HEK293 (cell line): ENCODE data around the gene PRDM15.

Experiments
- CTCF ChIA-PET: fragments of 350-600 bp; formaldehyde crosslinking; extraction: SDS; loops from one replicate; lab custom pipeline; 2021; ENCODE audit warnings: antibody characterized with exemption; lab: Yijun Ruan, JAX
- POLR2A ChIA-PET: fragments of 300-600 bp; formaldehyde crosslinking; extraction: SDS; loops from one replicate; lab custom pipeline; 2020; ENCODE audit warnings: antibody characterized with exemption, inconsistent platforms; lab: Yijun Ruan, JAX
- H3K27ac ChIP-seq: fragments of 200-500 bp; sonication (Bioruptor generic); 2 replicates; pipeline ENCODE4 v1.5.1; 2014; ENCODE audit warnings: low read depth, low read length, control low read depth, inconsistent platforms; ENCODE audit errors: extremely low read depth
- H3K36me3 ChIP-seq, 2 experiments: fragments of 200-500 bp in 1 of 2; sonication (Bioruptor generic) in 1 of 2; 1 replicate in 1 of 2; 2 replicates in 1 of 2; pipeline ENCODE4 v1.5.1; 2014 to 2017; ENCODE audit warnings: inconsistent platforms in 2 of 2, low read length in 2 of 2; ENCODE audit not compliant: control insufficient read depth in 2 of 2, insufficient read depth in 1 of 2
- H3K4me1 ChIP-seq: fragments of 200-500 bp; sonication (Bioruptor generic); 2 replicates; pipeline ENCODE4 v1.5.1; 2014; ENCODE audit warnings: mild to moderate bottlenecking, low read length, inconsistent platforms; ENCODE audit not compliant: control insufficient read depth, insufficient read depth
- H3K4me3 ChIP-seq: 2 replicates; pipeline ENCODE4 v1.5.1; 2011; ENCODE audit warnings: low read depth, mild to moderate bottlenecking, control low read depth, low read length, moderate library complexity
- H3K9me3 ChIP-seq: fragments of 200-500 bp; sonication (Bioruptor generic); 2 replicates; pipeline ENCODE4 v1.5.1; 2014; ENCODE audit warnings: low read depth, low read length, inconsistent platforms; ENCODE audit not compliant: control insufficient read depth, insufficient read depth
- EGR2 ChIP-seq: fragments of 450-650 bp; formaldehyde crosslinking; IDR thresholded peaks from 2 replicates; pipeline ENCODE4 v1.5.1; 2016; ENCODE audit warnings: low read depth, missing biosample characterization, missing genetic modification characterization
- GLI2 ChIP-seq: fragments of 450-650 bp; formaldehyde crosslinking; IDR thresholded peaks from 2 replicates; pipeline ENCODE4; 2017; ENCODE audit warnings: missing biosample characterization, missing genetic modification characterization, low read depth, borderline replicate concordance
- HOXC10 ChIP-seq: sonication (generic); formaldehyde crosslinking; IDR thresholded peaks from 2 replicates; pipeline ENCODE4 v1.8.1; 2023; ENCODE audit warnings: mild to moderate bottlenecking, missing genetic modification reagents
- KLF10 ChIP-seq: fragments of 450-650 bp; IDR thresholded peaks from 2 replicates; pipeline ENCODE4 v1.5.1; 2018; ENCODE audit warnings: missing biosample characterization, mild to moderate bottlenecking, missing genetic modification characterization
- KLF8 ChIP-seq: fragments of 450-650 bp; formaldehyde crosslinking; IDR thresholded peaks from 2 replicates; pipeline ENCODE4 v1.5.1; 2016; ENCODE audit warnings: missing biosample characterization, missing genetic modification characterization
- OVOL3 ChIP-seq: fragments of 450-650 bp; formaldehyde crosslinking; IDR thresholded peaks from 2 replicates; pipeline ENCODE4 v1.5.1; 2016; ENCODE audit warnings: missing biosample characterization, missing genetic modification characterization
- SP2 ChIP-seq: fragments of 450-650 bp; formaldehyde crosslinking; IDR thresholded peaks from 2 replicates; pipeline ENCODE4 v1.5.1; 2016; ENCODE audit warnings: missing biosample characterization, missing genetic modification characterization
- ZBTB48 ChIP-seq: fragments of 450-650 bp; formaldehyde crosslinking; IDR thresholded peaks from 2 replicates; pipeline ENCODE4 v1.5.1; 2016; ENCODE audit warnings: missing biosample characterization, missing genetic modification characterization
- ZFP3 ChIP-seq: fragments of 450-650 bp; formaldehyde crosslinking; IDR thresholded peaks from 2 replicates; pipeline ENCODE4 v1.5.1; 2016; ENCODE audit warnings: low read depth, missing biosample characterization, missing genetic modification characterization
- ZFP69B ChIP-seq: fragments of 450-650 bp; formaldehyde crosslinking; IDR thresholded peaks from 2 replicates; pipeline ENCODE4 v1.5.1; 2016; ENCODE audit warnings: missing biosample characterization, missing genetic modification characterization
- ZIC2 ChIP-seq: fragments of 450-650 bp; formaldehyde crosslinking; IDR thresholded peaks from 2 replicates; pipeline ENCODE4 v1.5.1; 2016; ENCODE audit warnings: missing biosample characterization, missing genetic modification characterization
- ZNF140 ChIP-seq: fragments of 450-650 bp; formaldehyde crosslinking; IDR thresholded peaks from 2 replicates; pipeline ENCODE4 v1.5.1; 2016; ENCODE audit warnings: missing biosample characterization, missing genetic modification characterization
- ZNF280D ChIP-seq: fragments of 450-650 bp; formaldehyde crosslinking; IDR thresholded peaks from 2 replicates; pipeline ENCODE4 v1.5.1; 2016; ENCODE audit warnings: missing biosample characterization, missing genetic modification characterization
- ZNF324 ChIP-seq: fragments of 450-650 bp; formaldehyde crosslinking; IDR thresholded peaks from 2 replicates; pipeline ENCODE4 v1.5.1; 2016; ENCODE audit warnings: missing biosample characterization, missing genetic modification characterization
- ZNF335 ChIP-seq: fragments of 450-650 bp; formaldehyde crosslinking; conservative IDR thresholded peaks from 2 replicates; pipeline ENCODE4 v1.5.1; 2016; ENCODE audit warnings: missing biosample characterization, missing genetic modification characterization
- ZNF37A ChIP-seq: fragments of 450-650 bp; IDR thresholded peaks from 2 replicates; pipeline ENCODE4 v1.5.1; 2018; ENCODE audit warnings: missing biosample characterization, missing genetic modification characterization
- ZNF423 ChIP-seq: fragments of 450-650 bp; formaldehyde crosslinking; IDR thresholded peaks from 2 replicates; pipeline ENCODE4 v1.5.1; 2016; ENCODE audit warnings: missing biosample characterization, missing genetic modification characterization
- ZNF501 ChIP-seq: fragments of 450-650 bp; formaldehyde crosslinking; IDR thresholded peaks from 2 replicates; pipeline ENCODE4 v1.5.1; 2016; ENCODE audit warnings: missing biosample characterization, missing genetic modification characterization
- ZNF544 ChIP-seq: fragments of 450-650 bp; formaldehyde crosslinking; IDR thresholded peaks from 2 replicates; pipeline ENCODE4 v1.5.0; 2017; ENCODE audit warnings: missing biosample characterization, missing genetic modification characterization
- ZNF610 ChIP-seq: fragments of 450-650 bp; formaldehyde crosslinking; IDR thresholded peaks from 2 replicates; pipeline ENCODE4 v1.5.1; 2016; ENCODE audit warnings: missing biosample characterization, missing genetic modification characterization, borderline replicate concordance
- ZNF621 ChIP-seq: fragments of 450-650 bp; formaldehyde crosslinking; IDR thresholded peaks from 2 replicates; pipeline ENCODE4 v1.5.1; 2017; ENCODE audit warnings: missing biosample characterization, missing genetic modification characterization
- ZNF626 ChIP-seq: fragments of 450-650 bp; sonication (Bioruptor Pico); formaldehyde crosslinking; IDR thresholded peaks from 2 replicates; pipeline ENCODE4 v1.5.1; 2018; ENCODE audit warnings: missing biosample characterization, missing genetic modification characterization, inconsistent platforms
- ZNF654 ChIP-seq: fragments of 450-650 bp; formaldehyde crosslinking; IDR thresholded peaks from 2 replicates; pipeline ENCODE4 v1.5.1; 2016; ENCODE audit warnings: low read depth, missing biosample characterization, missing genetic modification characterization
- ZNF658 ChIP-seq: fragments of 450-650 bp; formaldehyde crosslinking; IDR thresholded peaks from 2 replicates; pipeline ENCODE4; 2016; ENCODE audit warnings: missing biosample characterization, missing genetic modification characterization
- ZNF704 ChIP-seq: fragments of 450-650 bp; formaldehyde crosslinking; IDR thresholded peaks from 2 replicates; pipeline ENCODE4 v1.5.1; 2016; ENCODE audit warnings: missing biosample characterization, missing genetic modification characterization

PRDM15 gene

GRCh38 chr21:41873005-41873404, 6.1 kb downstream of the PRDM15 start:
- Histone ChIP-seq H3K9me3 (no peaks in the 10 kb centered on the region), H3K4me1 (no peaks in the 10 kb centered on the region), H3K36me3 (no peaks in the 10 kb centered on the region; a peak in 1 of 3 replicates), H3K27ac (no peak overlapping the region), H3K4me3 (no peak overlapping the region)
- POLR2A ChIA-PET: no interaction called here
- CTCF ChIA-PET: interaction anchor here (0.6 to 0.7 kb wide), 2 partner anchors 56 to 599 kb away, joined by 3 read pairs; no protein-coding TSS in a partner anchor
- no peak for TF ChIP-seq ZNF37A (tag by site-specific recombination)
- no peak for TF ChIP-seq ZNF501 (tag by site-specific recombination)
- no peak for TF ChIP-seq GLI2 (tag by site-specific recombination)
- TF ChIP-seq ZNF658: no peak
- no peak for TF ChIP-seq ZNF621 (tag by site-specific recombination)
- no peak for TF ChIP-seq HOXC10 (CRISPR knock-in tag)
- TF ChIP-seq ZNF704 (tag by site-specific recombination): no peak
- no peak for TF ChIP-seq ZFP3 (tag by site-specific recombination)
- TF ChIP-seq KLF8 (tag by site-specific recombination): no peak
- no peak for TF ChIP-seq ZNF423 (tag by site-specific recombination)
- no peak for TF ChIP-seq OVOL3 (tag by site-specific recombination)
- no peak for TF ChIP-seq ZNF610 (tag by site-specific recombination)
- TF ChIP-seq EGR2 (tag by site-specific recombination): no peak
- TF ChIP-seq SP2: no peak
- TF ChIP-seq ZNF140: no peak
- no peak for TF ChIP-seq ZFP69B
- no peak for TF ChIP-seq ZNF280D (tag by site-specific recombination)
- no peak for TF ChIP-seq ZNF335
- no peak for TF ChIP-seq ZBTB48

- ChIA-PET POLR2A (no interaction called here), CTCF (no interaction called here)
- Histone ChIP-seq H3K9me3 (no peaks in the 10 kb centered on the region), H3K36me3 (no peaks in the 10 kb centered on the region; a peak in 1 of 3 replicates), H3K4me1 (no peaks in the 10 kb centered on the region), H3K27ac (no peak overlapping the region), H3K4me3 (no peak overlapping the region)
- TF ChIP-seq ZNF324 (tag by site-specific recombination): no peak
- TF ChIP-seq ZNF544 (tag by site-specific recombination): no peak
- TF ChIP-seq ZIC2: peak; percentile 91
- no peak for TF ChIP-seq KLF10 (tag by site-specific recombination)
- TF ChIP-seq ZNF626 (tag by site-specific recombination): no peak
- no peak for TF ChIP-seq ZNF610 (tag by site-specific recombination)
- no peak for TF ChIP-seq ZNF654
These were observed 7.7 kb downstream of the PRDM15 start for GRCh38 chr21:41871293-41872030.
